Measurements from ENCODE around the gene AIRE. TPM values are rescaled to one million over a fixed set of nuclear protein-coding genes. Genes with fewer than 3 reads are reported as not detected.

The AIRE gene
- total RNA-seq, 2 donors from 2014 or later: not detected

- Histone ChIP-seq H3K9me3 (no peaks in the 10 kb centered on the region), H3K27me3 (replicated peaks; ENCODE audit: insufficient read depth) (no peaks in the 10 kb centered on the region), H3K4me3 (no peak overlapping the region), H3K4me1 (ENCODE audit: control insufficient read depth in 1 of 2, low read depth in 2 of 2) (no peaks in the 10 kb centered on the region), H3K27ac (no peak overlapping the region), H3K36me3 (peaks cover 39% of the 10 kb centered on the region)
- TF ChIP-seq CTCF (IDR thresholded peaks at IDR 0.05): no peak
- no peak for DNase-seq (ENCODE audit: low spot score)
- ATAC-seq (ENCODE audit: insufficient number of reproducible peaks, low FRiP score, low read depth): no peak
Measured at GRCh38 chr21:44318489-44319285, 33.0 kb downstream of the AIRE start.

- no peak for DNase-seq (ENCODE audit: low spot score)
- Histone ChIP-seq H3K36me3 (peaks cover 35% of the 10 kb centered on the region), H3K27me3 (replicated peaks; ENCODE audit: insufficient read depth) (no peaks in the 10 kb centered on the region), H3K27ac (no peak overlapping the region), H3K4me1 (ENCODE audit: control insufficient read depth in 1 of 2, low read depth in 2 of 2) (no peaks in the 10 kb centered on the region), H3K4me3 (no peak overlapping the region), H3K9me3 (no peaks in the 10 kb centered on the region)
- TF ChIP-seq CTCF (IDR thresholded peaks at IDR 0.05): no peak
- ATAC-seq (ENCODE audit: insufficient number of reproducible peaks, low FRiP score, low read depth): no peak
Measured at GRCh38 chr21:44319407-44320065, 33.9 kb downstream of the AIRE start.

- ATAC-seq (ENCODE audit: insufficient number of reproducible peaks, low FRiP score, low read depth) (no peak), DNase-seq (ENCODE audit: low spot score) (no peak)
- Histone ChIP-seq H3K9me3 (no peaks in the 10 kb centered on the region), H3K4me1 (ENCODE audit: control insufficient read depth in 1 of 2, low read depth in 2 of 2) (no peaks in the 10 kb centered on the region), H3K36me3 (peaks cover 48% of the 10 kb centered on the region), H3K27me3 (replicated peaks; ENCODE audit: insufficient read depth) (no peaks in the 10 kb centered on the region), H3K27ac (no peak overlapping the region), H3K4me3 (no peak overlapping the region)
- TF ChIP-seq CTCF (IDR thresholded peaks at IDR 0.05): no peak
Measured at GRCh38 chr21:44320847-44321246, 35.2 kb downstream of the AIRE start.

- Histone ChIP-seq H3K4me3 (no peak overlapping the region), H3K36me3 (peaks cover 49% of the 10 kb centered on the region), H3K27ac (no peak overlapping the region), H3K4me1 (ENCODE audit: control insufficient read depth in 1 of 2, low read depth in 2 of 2) (no peaks in the 10 kb centered on the region), H3K9me3 (no peaks in the 10 kb centered on the region), H3K27me3 (replicated peaks; ENCODE audit: insufficient read depth) (no peaks in the 10 kb centered on the region)
- no peak for TF ChIP-seq CTCF (IDR thresholded peaks at IDR 0.05)
- no peak for DNase-seq (ENCODE audit: low spot score)
- ATAC-seq (ENCODE audit: insufficient number of reproducible peaks, low FRiP score, low read depth): no peak
Measured at GRCh38 chr21:44321846-44322450, 36.3 kb downstream of the AIRE start.

GRCh38 chr21:44322621-44323325, 37.1 kb downstream of the AIRE start:
- TF ChIP-seq CTCF (IDR thresholded peaks at IDR 0.05): no peak
- Histone ChIP-seq H3K4me1 (ENCODE audit: control insufficient read depth in 1 of 2, low read depth in 2 of 2) (no peaks in the 10 kb centered on the region), H3K27me3 (replicated peaks; ENCODE audit: insufficient read depth) (no peaks in the 10 kb centered on the region), H3K4me3 (no peak overlapping the region), H3K9me3 (no peaks in the 10 kb centered on the region), H3K27ac (no peak overlapping the region), H3K36me3 (peaks cover 43% of the 10 kb centered on the region)
- no peak for ATAC-seq (ENCODE audit: insufficient number of reproducible peaks, low FRiP score, low read depth)
- DNase-seq (ENCODE audit: low spot score): no peak
